Activated CD4-positive, alpha-beta T cell treated with anti-CD3 and anti-CD28 coated beads for 36 hours (primary cell): ENCODE measurements around the gene OSTF1. TPM values are rescaled to one million over a fixed set of nuclear protein-coding genes. Genes with fewer than 3 reads are reported as not detected.

Source experiments
- ATAC-seq: fragments of 200-7000 bp; cut with Tn5 transposase; one replicate; pipeline ENCODE4 v1.10.0; 2021; ENCODE audit warnings: mild to moderate bottlenecking, moderate library complexity
- CTCF ChIA-PET: fragments of 350-600 bp; sonication (Branson Sonifier 250); formaldehyde crosslinking; loops from one replicate; lab custom pipeline; 2021; ENCODE audit warnings: antibody characterized with exemption; lab: Charles Lee
- POLR2A ChIA-PET: fragments of 350-600 bp; sonication (Branson Sonifier 250); formaldehyde crosslinking; loops from one replicate; lab custom pipeline; 2021; ENCODE audit warnings: antibody characterized with exemption, inconsistent platforms; lab: Charles Lee
- DNase-seq: peaks from one replicate; pipeline ENCODE4 v3.0.0-alpha.2; 2020
- H3K27ac Mint-ChIP-seq: one replicate; pipeline ENCODE4 v1.8.0; 2021; ENCODE audit warnings: mixed read lengths
- H3K27me3 Mint-ChIP-seq: one replicate; pipeline ENCODE4 v1.8.0; 2021; ENCODE audit warnings: mixed read lengths
- H3K36me3 Mint-ChIP-seq: one replicate; pipeline ENCODE4 v1.8.0; 2021; ENCODE audit warnings: low read depth, mixed read lengths
- H3K4me1 Mint-ChIP-seq: one replicate; pipeline ENCODE4 v1.8.0; 2021; ENCODE audit warnings: mixed read lengths
- H3K4me3 Mint-ChIP-seq: one replicate; pipeline ENCODE4 v1.8.0; 2021; ENCODE audit warnings: mild to moderate bottlenecking, moderate library complexity, mixed read lengths
- H3K9me3 Mint-ChIP-seq: one replicate; pipeline ENCODE4 v1.8.0; 2021; ENCODE audit warnings: low read depth, mixed read lengths
- intact Hi-C, 2 experiments: fragments of 100-400 bp; cut with DNase I in 1 of 2; cut with micrococcal nuclease in 1 of 2; formaldehyde crosslinking; loops; one replicate each; pipeline versions ENCODE4 v1.14.2 to v1.15.1; 2022 to 2024; cut with DNase I, micrococcal nuclease
- total RNA-seq, 2 experiments: library from RNA; stranded (reverse); gene quantifications; one replicate each; pipeline ENCODE4 v1.2.3, GENCODE V29; 2021

OSTF1 gene
- total RNA-seq, 2 experiments from 2014 or later, result 72.6 to 85.5 TPM

DNA sequence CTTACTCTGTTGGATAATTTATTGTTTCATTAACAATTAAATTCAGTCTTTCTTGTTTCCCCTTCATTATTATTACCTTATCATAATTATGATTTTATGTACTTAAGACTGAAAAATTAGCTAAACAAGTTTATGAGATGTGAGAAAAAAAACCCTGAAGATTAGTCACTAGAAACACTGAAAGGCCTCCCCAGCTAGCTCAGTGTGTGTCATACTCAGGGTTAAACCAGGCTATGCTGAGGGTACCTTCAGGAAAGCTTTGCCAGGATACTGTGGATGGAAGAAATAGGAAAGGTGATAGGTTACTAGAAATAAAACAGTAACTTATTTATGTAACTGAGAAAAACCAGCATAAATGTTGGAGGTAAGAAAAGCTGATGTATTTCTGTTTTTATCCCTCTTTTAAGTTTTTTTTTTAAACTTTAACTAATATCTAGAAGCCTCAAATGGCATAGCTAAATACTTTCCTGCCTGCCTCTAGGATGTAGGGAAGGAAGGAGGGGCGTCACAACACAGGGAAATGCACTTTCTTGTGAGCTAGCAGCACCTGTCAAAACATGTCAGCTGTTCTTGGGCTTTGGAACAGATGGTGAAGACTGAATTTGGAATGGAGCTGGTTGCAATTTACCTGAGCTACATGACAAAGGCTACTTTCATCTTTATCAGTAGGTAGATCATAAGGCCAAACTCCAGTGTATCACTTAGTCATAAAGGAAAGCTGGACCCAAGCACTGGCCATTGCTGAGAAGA, 24.6 kb upstream of the OSTF1 start:
- intact Hi-C loops, result no loop called here
- H3K36me3 Mint-ChIP-seq, result peaks cover 26% of the 10 kb centered on the region
- DNase-seq (no peak), ATAC-seq (peak; percentile 39)
- no peaks in the 10 kb centered on the region for H3K27me3 Mint-ChIP-seq
- H3K27ac Mint-ChIP-seq, result peak overlapping the region; percentile 51
- CTCF ChIA-PET, result interaction anchor here (0.6 to 1.4 kb wide), 4 partner anchors 14 to 290 kb away, joined by 3 read pairs; no protein-coding TSS in a partner anchor
- no peaks in the 10 kb centered on the region for H3K9me3 Mint-ChIP-seq
- peaks cover 8% of the 10 kb centered on the region for H3K4me1 Mint-ChIP-seq
- H3K4me3 Mint-ChIP-seq, result no peak overlapping the region
- POLR2A ChIA-PET, result interaction anchor here (1.1 kb wide), 1 partner anchor 35 kb away, joined by 4 read pairs; the partner anchor contains the start of gene CARNMT1

DNA sequence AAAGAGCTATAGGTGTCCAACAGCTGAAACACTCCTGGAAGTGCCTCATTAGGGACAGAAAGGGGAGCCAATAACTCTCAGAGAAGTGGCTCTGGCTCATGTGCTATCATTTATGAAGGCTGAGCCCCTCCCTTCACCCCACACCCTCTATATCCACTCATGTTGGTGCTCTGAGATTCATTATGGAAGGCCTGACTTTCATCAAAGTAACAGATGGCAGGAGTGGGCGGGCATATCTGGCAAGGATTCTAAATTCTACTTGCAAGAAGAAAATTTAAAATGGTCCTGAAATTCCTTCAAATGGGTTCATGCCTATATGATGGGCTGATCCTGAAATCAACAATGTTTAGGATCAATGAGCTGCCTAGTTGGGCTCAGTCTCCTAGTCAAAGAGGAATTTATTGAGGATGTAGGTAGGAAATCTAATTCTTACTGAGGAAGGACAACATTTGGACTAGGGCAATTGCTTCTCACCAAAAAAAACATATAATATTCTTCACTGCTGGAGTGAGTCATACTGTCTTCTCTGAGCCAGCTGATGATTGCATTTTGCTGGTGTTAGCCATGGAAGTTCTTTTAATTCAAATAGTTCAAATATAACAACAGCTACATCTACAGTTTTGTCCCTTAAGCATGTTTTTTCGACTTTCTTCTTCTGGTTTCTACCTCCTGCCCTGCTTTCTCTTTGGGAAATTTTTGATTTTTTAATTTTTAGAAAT, 23.8 kb upstream of the OSTF1 start:
- H3K27ac Mint-ChIP-seq, result no peak overlapping the region
- no peak for ATAC-seq
- POLR2A ChIA-PET, result interaction anchor here (1.1 kb wide), 1 partner anchor 36 kb away, joined by 4 read pairs; the partner anchor contains the start of gene CARNMT1
- DNase-seq, result no peak
- H3K27me3 Mint-ChIP-seq, result no peaks in the 10 kb centered on the region
- CTCF ChIA-PET, result interaction anchor here (0.9 to 1.4 kb wide), 4 partner anchors 13 to 291 kb away, joined by 3 to 4 read pairs (median 3); no protein-coding TSS in a partner anchor
- no peak overlapping the region for H3K4me3 Mint-ChIP-seq
- intact Hi-C loops, result no loop called here
- peaks cover 14% of the 10 kb centered on the region for H3K4me1 Mint-ChIP-seq
- H3K9me3 Mint-ChIP-seq, result no peaks in the 10 kb centered on the region
- peaks cover 25% of the 10 kb centered on the region for H3K36me3 Mint-ChIP-seq

DNA sequence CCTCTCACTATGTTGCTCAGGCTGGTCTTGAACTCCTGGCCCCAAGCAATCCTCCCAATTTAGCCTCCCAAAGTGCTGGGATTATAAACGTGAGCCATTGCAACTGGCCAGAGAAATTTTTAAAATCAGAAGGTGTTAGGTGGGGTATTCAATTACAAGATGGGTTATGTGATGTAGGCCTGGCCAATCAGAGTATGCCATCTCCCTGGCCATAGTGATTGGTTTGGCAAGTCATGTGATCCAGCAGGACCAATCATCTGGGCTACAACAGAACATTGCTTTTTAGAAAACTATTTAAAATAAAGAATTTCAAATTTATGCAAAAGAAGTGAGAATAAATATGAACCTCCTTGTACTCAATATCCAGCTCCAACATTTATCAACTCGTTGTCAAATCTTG, 22.8 kb upstream of the OSTF1 start:
- no peak overlapping the region for H3K27ac Mint-ChIP-seq

DNA sequence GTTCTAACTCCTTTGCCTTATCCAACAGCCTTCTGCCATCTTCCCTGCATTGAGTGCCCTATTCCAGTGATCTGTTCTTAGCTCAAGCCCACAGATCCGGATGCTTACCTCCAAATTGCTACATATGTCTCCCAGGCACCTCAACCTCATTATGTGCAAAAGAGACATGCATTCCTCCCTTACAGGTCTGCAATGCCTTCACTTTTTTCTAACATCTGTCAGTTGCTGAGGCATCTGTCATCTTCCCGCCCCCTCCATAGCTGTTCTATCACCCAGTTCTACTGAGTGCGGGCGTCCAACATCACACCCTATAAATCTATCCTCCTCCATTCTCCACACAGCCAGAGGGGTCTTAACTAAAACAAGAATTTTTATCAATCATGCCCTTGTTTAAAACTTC, 20.4 kb upstream of the OSTF1 start:
- intact Hi-C loops, result no loop called here
- ATAC-seq (no peak), DNase-seq (no peak)
- CTCF ChIA-PET, result interaction anchor here (1.9 kb wide), 1 partner anchor 294 kb away, joined by 8 read pairs; no protein-coding TSS in a partner anchor
- H3K4me3 Mint-ChIP-seq, result no peak overlapping the region
- peaks cover 40% of the 10 kb centered on the region for H3K4me1 Mint-ChIP-seq
- POLR2A ChIA-PET, result no interaction called here
- peaks cover 19% of the 10 kb centered on the region for H3K36me3 Mint-ChIP-seq
- no peaks in the 10 kb centered on the region for H3K27me3 Mint-ChIP-seq
- H3K9me3 Mint-ChIP-seq, result no peaks in the 10 kb centered on the region
- no peak overlapping the region for H3K27ac Mint-ChIP-seq

More for the DNA sequence above, 22.8 kb upstream of the OSTF1 start:
- intact Hi-C loops, result no loop called here
- ChIA-PET CTCF (interaction anchor here (1.0 kb wide), 1 partner anchor 292 kb away, joined by 4 read pairs; no protein-coding TSS in a partner anchor), POLR2A (no interaction called here)
- peaks cover 22% of the 10 kb centered on the region for H3K4me1 Mint-ChIP-seq
- H3K27me3 Mint-ChIP-seq, result no peaks in the 10 kb centered on the region
- peaks cover 17% of the 10 kb centered on the region for H3K36me3 Mint-ChIP-seq
- no peaks in the 10 kb centered on the region for H3K9me3 Mint-ChIP-seq
- DNase-seq (no peak), ATAC-seq (no peak)
- H3K4me3 Mint-ChIP-seq, result no peak overlapping the region

DNA sequence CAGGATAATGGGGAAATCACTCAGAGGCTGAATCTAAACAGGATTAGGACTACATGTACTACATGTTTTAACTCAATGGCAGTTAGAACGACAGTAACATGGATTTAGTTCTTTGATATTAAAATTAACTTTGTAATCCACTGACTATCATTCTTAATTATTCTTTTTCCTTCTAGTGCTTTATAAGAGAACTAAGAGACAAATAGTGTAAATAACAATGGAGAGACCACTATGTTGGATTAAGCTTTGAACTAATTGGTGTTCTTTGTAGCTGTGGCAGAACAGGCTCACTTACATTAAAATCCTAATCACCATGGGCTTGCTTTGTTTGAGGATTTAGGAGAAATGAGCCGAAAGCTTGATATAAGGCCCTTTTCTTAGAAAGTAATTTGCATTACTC, 19.1 kb upstream of the OSTF1 start:
- POLR2A ChIA-PET, result no interaction called here

DNA sequence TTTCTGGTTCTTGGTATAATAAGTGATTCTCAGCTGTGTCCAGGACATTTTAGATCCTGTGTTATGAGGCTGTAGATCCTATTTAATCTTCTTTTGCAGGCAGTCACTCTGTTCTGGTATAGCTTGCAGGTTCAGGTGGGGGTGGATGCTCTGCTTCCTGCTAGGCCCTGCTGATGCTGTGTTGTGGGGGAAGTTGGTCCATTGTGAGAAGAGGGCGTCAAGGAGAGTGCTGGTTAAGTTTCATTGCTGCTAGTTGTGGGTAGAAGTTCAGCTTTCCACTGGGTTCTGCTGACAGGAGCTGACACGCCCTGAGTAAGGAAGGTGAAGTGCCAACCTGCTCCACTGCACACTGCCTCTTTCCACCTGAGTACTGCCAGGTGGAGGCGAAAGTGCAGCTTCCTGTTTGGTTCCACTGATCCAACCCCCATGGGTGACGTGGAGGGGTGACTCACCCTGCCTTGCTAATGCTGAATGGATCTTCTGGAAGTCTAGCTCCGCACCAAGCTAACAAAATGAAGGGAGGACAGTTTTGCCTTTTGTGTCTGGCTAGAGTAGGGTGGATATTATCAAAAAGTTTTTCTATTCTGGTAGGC, 16.7 kb upstream of the OSTF1 start:
- Mint-ChIP-seq H3K4me1 (peaks cover 37% of the 10 kb centered on the region), H3K36me3 (peaks cover 16% of the 10 kb centered on the region), H3K4me3 (peak overlapping the region; percentile 11), H3K27ac (peak overlapping the region; percentile 75), H3K27me3 (no peaks in the 10 kb centered on the region), H3K9me3 (no peaks in the 10 kb centered on the region)
- DNase-seq (peak; percentile 86), ATAC-seq (peak; percentile 96)
- CTCF ChIA-PET, result interaction anchor here (0.6 to 2.3 kb wide), 10 partner anchors 10 to 299 kb away, joined by 3 to 9 read pairs (median 3); partner anchors contain the start of gene C9orf40
- intact Hi-C loops, result loop anchor here (1.0 to 10.0 kb wide), 3 partner anchors 43 to 207 kb away; partner anchors contain the start of gene CARNMT1 (in 2 of the 2)
- POLR2A ChIA-PET, result interaction anchor here (0.5 to 1.5 kb wide), 3 partner anchors 15 to 138 kb away, joined by 4 to 6 read pairs (median 5); no protein-coding TSS in a partner anchor

More for the DNA sequence above, 19.1 kb upstream of the OSTF1 start:
- Mint-ChIP-seq H3K27ac (no peak overlapping the region), H3K4me3 (no peak overlapping the region), H3K36me3 (peaks cover 20% of the 10 kb centered on the region), H3K27me3 (no peaks in the 10 kb centered on the region), H3K9me3 (no peaks in the 10 kb centered on the region), H3K4me1 (peaks cover 37% of the 10 kb centered on the region)
- ATAC-seq (no peak), DNase-seq (no peak)
- CTCF ChIA-PET, result interaction anchor here (1.3 to 1.6 kb wide), 2 partner anchors 17 to 21 kb away, joined by 3 to 4 read pairs; no protein-coding TSS in a partner anchor
- intact Hi-C loops, result no loop called here

DNA sequence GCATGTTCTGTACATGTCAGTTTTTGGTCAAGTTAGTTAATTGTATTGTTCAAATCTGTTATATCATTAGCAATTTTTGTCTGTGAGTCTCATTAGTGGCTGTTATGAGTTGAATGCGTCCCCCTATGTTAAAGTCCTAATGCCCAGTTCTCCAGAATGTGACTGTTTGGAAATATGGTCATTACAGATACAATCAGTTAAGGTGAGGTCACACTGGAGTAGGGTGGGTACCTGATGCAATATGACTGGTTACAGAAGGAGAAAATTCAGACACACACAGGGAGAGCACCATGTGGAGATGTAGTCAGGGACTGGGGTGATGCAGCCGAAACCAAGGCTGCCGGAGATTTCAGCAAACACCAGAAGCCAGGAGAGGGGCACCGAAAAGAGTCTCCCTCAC, 15.4 kb upstream of the OSTF1 start:
- Mint-ChIP-seq H3K4me1 (peaks cover 39% of the 10 kb centered on the region), H3K27ac (peak overlapping the region; percentile 69)
- intact Hi-C loops, result loop anchor here in 1 of 2 experiments (10.0 kb wide), 1 partner anchor 208 kb away; no protein-coding TSS in a partner anchor

DNA sequence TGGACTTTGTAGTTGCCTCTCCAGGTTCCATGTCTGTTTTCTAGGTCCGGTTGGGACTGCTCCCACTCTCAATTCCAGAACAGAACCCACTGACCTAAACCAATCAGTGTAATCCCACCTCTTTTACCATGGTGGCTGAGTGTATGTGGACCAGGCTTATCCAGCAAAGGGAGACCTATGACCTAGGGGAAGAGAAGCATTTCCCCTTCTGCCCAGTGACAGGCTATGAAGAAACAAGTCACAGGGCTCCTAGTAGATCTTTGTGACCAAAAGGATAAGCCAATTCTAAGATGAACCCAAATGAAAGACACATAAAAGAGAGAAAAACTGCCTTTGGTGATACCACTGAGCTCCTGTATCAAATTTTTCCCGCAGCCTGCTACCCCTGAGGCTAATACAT, 6.7 kb upstream of the OSTF1 start:
- H3K4me3 Mint-ChIP-seq, result no peak overlapping the region
- DNase-seq (no peak), ATAC-seq (no peak)
- peaks cover 34% of the 10 kb centered on the region for H3K4me1 Mint-ChIP-seq
- peaks cover 15% of the 10 kb centered on the region for H3K36me3 Mint-ChIP-seq
- H3K9me3 Mint-ChIP-seq, result no peaks in the 10 kb centered on the region
- POLR2A ChIA-PET, result no interaction called here
- CTCF ChIA-PET, result no interaction called here
- intact Hi-C loops, result loop anchor here in 1 of 2 experiments (10.0 kb wide), 1 partner anchor 1313 kb away; the partner anchor contains the start of gene RFK
- no peak overlapping the region for H3K27ac Mint-ChIP-seq
- no peaks in the 10 kb centered on the region for H3K27me3 Mint-ChIP-seq

More for the DNA sequence above, 15.4 kb upstream of the OSTF1 start:
- POLR2A ChIA-PET, result no interaction called here
- Mint-ChIP-seq H3K9me3 (no peaks in the 10 kb centered on the region), H3K36me3 (peaks cover 15% of the 10 kb centered on the region), H3K4me3 (no peak overlapping the region), H3K27me3 (no peaks in the 10 kb centered on the region)
- ATAC-seq (no peak), DNase-seq (no peak)
- CTCF ChIA-PET, result interaction anchor here (1.4 to 3.4 kb wide), 3 partner anchors 13 to 299 kb away, joined by 3 to 19 read pairs (median 9); no protein-coding TSS in a partner anchor

DNA sequence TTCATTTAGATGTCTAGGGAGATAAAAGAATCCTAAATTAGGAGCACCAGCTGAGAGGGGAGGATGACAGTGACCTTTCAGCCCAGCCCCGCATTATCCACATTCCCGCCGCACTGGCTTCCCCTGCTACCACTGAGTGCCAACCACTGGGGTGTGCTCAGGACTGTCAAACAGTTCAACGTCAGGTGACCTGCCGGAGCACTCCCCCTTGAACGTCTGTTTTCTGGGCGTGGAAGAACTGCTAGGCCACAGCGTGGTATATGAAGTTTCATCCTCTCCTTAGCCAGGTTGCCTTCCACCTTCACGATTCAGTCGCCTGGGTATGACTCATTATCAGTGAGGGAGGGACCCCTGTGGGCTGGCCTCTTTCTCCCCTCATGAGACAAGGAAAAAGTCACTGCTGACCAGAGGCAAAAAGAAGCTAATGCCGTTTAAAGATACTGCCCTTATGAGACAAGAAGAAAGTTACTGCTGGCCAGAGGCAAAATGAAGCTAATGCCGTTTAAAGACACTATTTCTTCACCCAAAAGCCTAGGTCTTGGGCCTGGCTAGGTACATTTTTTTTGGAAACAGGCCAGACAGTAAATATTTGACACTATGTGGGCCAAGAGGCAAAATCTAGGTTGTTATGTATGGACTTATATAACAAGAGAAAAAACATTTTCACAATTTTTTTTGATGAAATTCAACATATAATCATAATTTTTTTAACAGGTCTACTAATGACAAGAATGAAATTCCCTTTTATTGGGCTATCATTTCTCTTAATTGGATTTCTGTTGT, 4.9 kb upstream of the OSTF1 start:
- ATAC-seq, result no peak
- ChIA-PET CTCF (interaction anchor here (1.1 to 2.1 kb wide), 3 partner anchors 43 to 309 kb away, joined by 3 to 12 read pairs (median 3); no protein-coding TSS in a partner anchor), POLR2A (interaction anchor here (0.6 kb wide), 1 partner anchor 315 kb away, joined by 3 read pairs; no protein-coding TSS in a partner anchor)
- H3K4me1 Mint-ChIP-seq, result peaks cover 36% of the 10 kb centered on the region
- intact Hi-C loops, result loop anchor here in 1 of 2 experiments (10.0 kb wide), 1 partner anchor 1311 kb away; the partner anchor contains the start of gene RFK
- H3K36me3 Mint-ChIP-seq, result peaks cover 14% of the 10 kb centered on the region
- no peaks in the 10 kb centered on the region for H3K9me3 Mint-ChIP-seq
- no peak overlapping the region for H3K4me3 Mint-ChIP-seq
- peak overlapping the region; percentile 39 for H3K27ac Mint-ChIP-seq
- no peaks in the 10 kb centered on the region for H3K27me3 Mint-ChIP-seq
- peak; percentile 44 for DNase-seq
